ENCODE data around the gene SCUBE2. TPM values are rescaled to one million over a fixed set of nuclear protein-coding genes. Genes with fewer than 3 reads are reported as not detected.
A peak's percentile ranks its signal among the peaks of the same experiment; 100 is the strongest.

SCUBE2 gene
- total RNA-seq, 2 donors from 2014 or later = 6.6 to 40.0 TPM

- ATAC-seq (no peak), DNase-seq (no peak)
- no peak for TF ChIP-seq CTCF (IDR thresholded peaks at IDR 0.05)
- TF ChIP-seq POLR2A (IDR thresholded peaks at IDR 0.05) = no peak
- Histone ChIP-seq H3K9me3 (no peaks in the 10 kb centered on the region), H3K36me3 (replicated peaks in 1 of 2; ENCODE audit: insufficient read depth in 1 of 2, low read depth in 2 of 2) (no peaks in the 10 kb centered on the region), H3K27me3 (no peaks in the 10 kb centered on the region), H3K4me3 (no peak overlapping the region), H3K27ac (peak overlapping the region in 1 of 4 donors; percentile 38), H3K4me1 (peaks cover 48% of the 10 kb centered on the region)
- intact Hi-C loops (cut with DNase I) = no loop called here
- 82 to 86% methylated on average over 4 of the region's 4 CpGs for WGBS, 2 donors
These were observed 673 bp upstream of the SCUBE2 start for GRCh38 chr11:9092072-9092471.

GRCh38 chr11:9090488-9091043 is 833 bp downstream of the SCUBE2 start:
- Histone ChIP-seq H3K9me3 (no peaks in the 10 kb centered on the region), H3K4me3 (peak overlapping the region in 1 of 2 donors; percentile 26), H3K27ac (no peak overlapping the region), H3K4me1 (peaks cover 46% of the 10 kb centered on the region), H3K36me3 (replicated peaks in 1 of 2; ENCODE audit: insufficient read depth in 1 of 2, low read depth in 2 of 2) (no peaks in the 10 kb centered on the region), H3K27me3 (no peaks in the 10 kb centered on the region)
- TF ChIP-seq CTCF (IDR thresholded peaks at IDR 0.05) (no peak), POLR2A (IDR thresholded peaks at IDR 0.05) (no peak)
- WGBS, 2 donors = 60 to 72% methylated on average over 14 to 16 of the region's 20 CpGs
- intact Hi-C loops (cut with DNase I) = no loop called here
- ATAC-seq = no peak
- no peak for DNase-seq

- Histone ChIP-seq H3K4me1 (peaks cover 46% of the 10 kb centered on the region), H3K27ac (no peak overlapping the region), H3K36me3 (replicated peaks in 1 of 2; ENCODE audit: insufficient read depth in 1 of 2, low read depth in 2 of 2) (no peaks in the 10 kb centered on the region), H3K4me3 (no peak overlapping the region), H3K27me3 (no peaks in the 10 kb centered on the region), H3K9me3 (no peaks in the 10 kb centered on the region)
- 88 to 89% methylated on average over 4 to 6 of the region's 6 CpGs for WGBS, 2 donors
- intact Hi-C loops (cut with DNase I) = no loop called here
- ATAC-seq = no peak
- TF ChIP-seq POLR2A (IDR thresholded peaks at IDR 0.05) = no peak
- TF ChIP-seq CTCF (IDR thresholded peaks at IDR 0.05) = no peak
- no peak for DNase-seq
These were observed 1.8 kb downstream of the SCUBE2 start for GRCh38 chr11:9089636-9090035.

- no peaks in the 10 kb centered on the region for H3K27me3 ChIP-seq
- H3K4me3 ChIP-seq = no peak overlapping the region
- DNase-seq = no peak
- intact Hi-C loops (cut with DNase I) = no loop called here
- WGBS, 2 donors = 40 to 55% methylated on average over 1 to 3 of the region's 3 CpGs
- no peak for ATAC-seq
- TF ChIP-seq CTCF (IDR thresholded peaks at IDR 0.05) = no peak
- no peak overlapping the region for H3K27ac ChIP-seq
- no peaks in the 10 kb centered on the region for H3K9me3 ChIP-seq
- H3K36me3 ChIP-seq (replicated peaks in 1 of 2; ENCODE audit: insufficient read depth in 1 of 2, low read depth in 2 of 2) = no peaks in the 10 kb centered on the region
- peaks cover 46% of the 10 kb centered on the region for H3K4me1 ChIP-seq
These were observed 2.3 kb downstream of the SCUBE2 start for GRCh38 chr11:9089061-9089460.

GRCh38 chr11:9082575-9082974 is 8.8 kb downstream of the SCUBE2 start:
- no peaks in the 10 kb centered on the region for H3K9me3 ChIP-seq
- intact Hi-C loops (cut with DNase I) = no loop called here
- H3K27me3 ChIP-seq = no peaks in the 10 kb centered on the region
- H3K36me3 ChIP-seq (replicated peaks in 1 of 2; ENCODE audit: insufficient read depth in 1 of 2, low read depth in 2 of 2) = no peaks in the 10 kb centered on the region
- H3K27ac ChIP-seq = no peak overlapping the region
- no peak for TF ChIP-seq CTCF (IDR thresholded peaks at IDR 0.05)
- TF ChIP-seq POLR2A (IDR thresholded peaks at IDR 0.05) = no peak
- H3K4me3 ChIP-seq = no peak overlapping the region
- no peak for DNase-seq
- no peaks in the 10 kb centered on the region for H3K4me1 ChIP-seq
- no peak for ATAC-seq
- WGBS, 2 donors = 82 to 87% methylated on average over 4 of the region's 4 CpGs

Data from body of pancreas (tissue), 4 donors.